ENCODE data around the gene TBC1D22A.

GRCh38 chr22:47064016-47064415 lies 301.6 kb downstream of the TBC1D22A start:
- no peak for TF ChIP-seq CTCF (IDR thresholded peaks at IDR 0.05)
- no peak for TF ChIP-seq POLR2AphosphoS5 (IDR thresholded peaks at IDR 0.05)
- no peak for TF ChIP-seq POLR2A (IDR thresholded peaks at IDR 0.05)
